NOMO-1 treated with dmso at 0.1 percent for 144 hours (cell line): ENCODE data around the gene NRSN1.
"Not testable (repeated sequence)": the region's sequence is repeated elsewhere in the genome, so short reads cannot be mapped to it uniquely, and the experiment has no call there.

Experiments used
- DNase-seq: peaks from one replicate; lab custom pipeline; 2025; ENCODE audit not compliant: unreplicated experiment; lab: John Stamatoyannopoulos, UW

Gene NRSN1

GRCh38 chr6:24140591-24140990 is 14.6 kb downstream of the NRSN1 start:
- DNase-seq, result no peak

DNA sequence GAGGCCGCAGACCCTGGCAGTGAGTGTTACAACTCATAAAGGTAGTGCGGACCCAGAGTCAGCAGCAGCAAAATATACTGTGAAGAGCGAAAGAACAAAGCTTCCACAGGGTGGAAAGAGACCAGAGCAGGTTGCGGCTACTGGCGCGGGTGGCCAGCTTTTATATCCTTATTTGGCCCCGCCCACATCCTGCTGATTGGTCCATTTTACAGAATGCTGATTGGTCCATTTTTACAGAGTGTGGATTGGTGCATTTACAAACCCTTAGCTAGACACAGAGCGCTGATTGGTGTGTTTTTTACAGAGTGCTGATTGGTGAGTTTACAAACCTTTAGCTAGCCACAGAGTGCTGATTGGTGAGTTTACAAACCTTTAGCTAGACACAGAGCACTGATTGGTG is 16.7 kb downstream of the NRSN1 start:
- not testable (repeated sequence) for DNase-seq

GRCh38 chr6:24145690-24146131 is 19.7 kb downstream of the NRSN1 start:
- no peak for DNase-seq

DNA sequence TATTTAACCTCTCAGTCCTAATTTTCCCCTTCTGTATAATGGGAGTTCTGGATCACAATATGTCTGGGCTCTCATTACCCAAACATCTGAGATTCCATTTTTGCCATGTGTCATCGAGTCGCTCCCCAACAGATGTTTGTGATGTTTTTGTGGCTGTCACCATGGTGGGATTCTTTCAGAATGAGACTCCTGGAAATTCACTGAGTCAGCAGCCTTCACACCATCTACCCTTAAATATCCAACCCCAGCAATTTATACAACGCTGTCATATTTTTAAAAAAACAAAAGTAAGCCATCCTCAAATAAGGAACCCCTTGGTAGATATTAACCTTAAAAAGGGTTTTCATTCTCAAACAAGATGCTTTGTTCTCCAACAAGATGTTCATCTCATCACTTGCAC is 20.9 kb downstream of the NRSN1 start:
- DNase-seq, result no peak

DNA sequence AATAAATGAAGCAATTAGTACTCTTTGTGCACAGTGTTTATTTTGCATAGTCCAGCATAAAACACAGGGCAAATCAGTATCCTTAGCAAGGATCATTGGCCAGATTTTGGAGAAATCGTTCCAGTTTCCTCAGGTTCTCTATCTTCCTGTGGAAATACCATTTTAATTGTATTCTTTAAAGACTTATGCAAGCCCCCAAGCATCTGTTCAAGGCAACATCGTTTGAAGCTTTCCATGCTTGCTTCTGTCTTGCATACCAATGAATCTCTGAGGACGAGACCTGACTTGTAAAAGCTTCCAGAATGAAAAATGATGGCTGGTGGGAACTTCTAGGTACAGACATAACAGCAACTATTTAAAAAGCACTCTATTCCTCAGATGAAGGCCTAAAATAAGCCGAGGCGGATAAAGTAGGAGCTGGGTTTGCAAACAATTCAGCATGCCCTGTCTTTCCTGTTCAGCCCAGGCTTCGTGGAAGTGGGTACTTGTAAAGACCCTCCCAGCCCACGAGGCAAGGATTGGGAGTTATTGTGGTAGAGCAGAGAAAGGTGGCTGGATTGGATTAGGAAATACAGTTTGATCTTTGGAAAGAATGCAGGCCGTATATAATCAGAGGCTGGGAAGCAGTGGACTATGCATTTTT is 21.6 kb downstream of the NRSN1 start:
- no peak for DNase-seq

DNA sequence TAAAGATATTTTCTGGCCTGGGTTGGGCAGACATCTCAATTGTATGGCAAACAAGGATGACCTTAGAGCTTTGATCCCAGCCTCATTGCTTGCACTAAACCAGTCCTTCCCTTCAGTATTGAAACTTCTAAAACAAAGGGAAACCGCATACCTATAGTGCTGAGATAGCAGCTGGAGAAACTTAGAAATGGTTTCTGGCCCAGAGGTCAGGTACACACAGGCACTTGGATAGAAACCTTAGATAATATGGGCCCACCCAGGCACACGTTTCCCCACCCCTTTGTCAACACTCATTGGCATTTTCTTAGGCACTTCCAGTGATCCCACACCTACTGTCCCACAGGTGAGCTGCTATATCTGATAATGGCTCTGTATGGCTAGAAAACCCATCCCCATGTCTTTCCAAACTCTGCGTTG is 22.1 kb downstream of the NRSN1 start:
- DNase-seq, result no peak

GRCh38 chr6:24148684-24149083 is 22.7 kb downstream of the NRSN1 start:
- DNase-seq, result no peak

- DNase-seq, result no peak
Observed at GRCh38 chr6:24149296-24149695, 23.3 kb downstream of the NRSN1 start.

DNA sequence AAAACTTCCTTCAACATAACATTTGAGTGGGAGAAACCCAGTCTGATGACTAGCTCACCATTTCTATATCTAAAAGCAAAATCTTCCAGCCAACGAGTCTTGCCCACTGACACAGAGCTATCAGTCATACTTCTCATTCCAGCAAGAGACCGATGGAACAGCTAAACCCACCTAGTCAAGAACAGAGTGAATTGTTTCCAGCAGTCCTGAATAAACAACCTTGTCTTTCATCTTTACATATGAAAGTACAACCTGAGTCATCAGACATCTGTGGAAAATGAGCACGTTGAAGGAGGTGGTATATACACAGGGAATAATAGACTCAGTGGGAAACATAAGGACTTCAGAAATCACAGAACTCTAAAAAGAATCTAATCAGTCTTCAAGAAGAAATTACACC is 23.8 kb downstream of the NRSN1 start:
- DNase-seq, result no peak

- no peak for DNase-seq
Observed at GRCh38 chr6:24152014-24152413, 26.0 kb downstream of the NRSN1 start.

- DNase-seq, result no peak
Observed at GRCh38 chr6:24154121-24154520, 28.1 kb downstream of the NRSN1 start.

DNA sequence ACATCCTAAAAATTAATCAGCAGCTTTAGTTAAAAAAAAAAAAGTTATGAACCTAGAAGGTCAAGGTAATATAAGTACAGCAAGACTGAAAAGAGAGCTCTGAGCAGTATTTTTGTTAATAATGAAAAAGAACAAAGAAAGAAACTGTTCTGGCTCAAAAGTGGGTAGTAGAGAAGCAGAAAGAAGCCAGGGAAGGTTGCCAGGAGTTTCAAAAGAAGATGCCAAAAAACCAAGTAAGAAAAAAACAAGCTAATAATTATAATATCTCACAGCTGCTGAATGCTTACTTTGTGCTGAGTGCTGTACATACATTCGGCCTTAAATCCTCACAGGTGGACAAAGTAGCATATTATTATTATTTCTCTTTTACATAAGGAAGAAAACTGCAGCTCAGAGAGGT is 31.9 kb downstream of the NRSN1 start:
- DNase-seq, result no peak

GRCh38 chr6:24183584-24183983 is 57.6 kb downstream of the NRSN1 start:
- no peak for DNase-seq

DNA sequence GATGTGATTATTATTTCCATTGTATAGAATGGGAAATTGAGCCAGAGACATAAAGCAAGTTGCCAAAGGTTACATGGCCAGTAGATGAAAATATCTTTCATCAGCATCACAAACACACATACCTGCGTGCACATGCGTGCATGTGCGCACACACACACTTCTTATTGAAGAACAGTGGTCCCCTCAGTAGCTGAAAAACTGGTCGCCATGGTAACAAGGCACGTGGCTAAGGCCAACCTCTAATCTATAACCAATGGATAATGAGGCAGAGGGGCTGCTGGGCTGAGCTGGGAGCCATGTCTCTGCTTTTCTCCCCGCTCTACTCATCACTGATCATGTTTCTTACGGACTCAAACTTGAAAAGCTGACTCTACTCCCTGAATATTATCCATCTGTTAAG is 60.3 kb downstream of the NRSN1 start:
- DNase-seq, result no peak

- no peak for DNase-seq
Observed at GRCh38 chr6:24187965-24188577, 62.1 kb downstream of the NRSN1 start.

DNA sequence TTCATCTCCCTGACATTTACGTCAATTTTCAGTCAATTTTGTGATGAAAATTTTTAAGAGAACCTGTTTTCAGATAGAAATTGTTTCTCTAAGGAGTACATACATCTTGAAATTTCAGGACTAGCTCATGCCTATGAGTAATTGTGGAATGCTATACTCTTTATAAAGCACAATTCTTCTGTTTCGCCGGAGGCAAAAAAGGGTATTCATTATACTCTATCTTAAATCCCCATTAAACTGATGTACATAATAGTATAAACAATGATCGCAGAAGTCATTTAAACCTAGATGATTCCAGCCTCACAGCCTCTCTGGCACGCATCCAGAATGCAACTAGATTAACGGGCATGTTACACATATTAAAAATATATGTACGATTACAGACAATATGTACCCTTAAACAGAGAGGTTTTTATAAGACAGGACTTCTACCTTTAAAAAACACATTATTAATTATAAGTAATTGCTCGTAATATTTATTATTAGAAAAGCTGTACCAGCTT is 62.6 kb downstream of the NRSN1 start:
- DNase-seq, result no peak

DNA sequence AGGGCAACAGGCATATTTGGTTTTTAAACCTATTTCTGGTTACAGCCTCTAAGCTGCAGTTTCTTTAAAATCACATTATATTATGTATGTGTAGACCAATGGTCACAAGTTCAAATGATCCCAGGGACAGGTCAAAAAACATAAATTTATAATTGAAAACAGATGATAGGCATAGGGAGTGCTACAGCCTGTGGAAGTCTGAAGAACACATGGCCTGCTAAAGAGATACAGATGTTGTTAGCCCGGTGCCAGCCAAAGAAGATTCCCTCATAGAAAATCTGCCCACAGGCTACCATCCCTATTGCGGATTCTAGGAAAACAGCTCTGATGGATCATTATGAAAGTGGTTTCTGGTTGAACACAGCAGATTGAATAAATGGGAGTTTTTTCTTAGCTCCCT is 65.3 kb downstream of the NRSN1 start:
- no peak for DNase-seq

DNA sequence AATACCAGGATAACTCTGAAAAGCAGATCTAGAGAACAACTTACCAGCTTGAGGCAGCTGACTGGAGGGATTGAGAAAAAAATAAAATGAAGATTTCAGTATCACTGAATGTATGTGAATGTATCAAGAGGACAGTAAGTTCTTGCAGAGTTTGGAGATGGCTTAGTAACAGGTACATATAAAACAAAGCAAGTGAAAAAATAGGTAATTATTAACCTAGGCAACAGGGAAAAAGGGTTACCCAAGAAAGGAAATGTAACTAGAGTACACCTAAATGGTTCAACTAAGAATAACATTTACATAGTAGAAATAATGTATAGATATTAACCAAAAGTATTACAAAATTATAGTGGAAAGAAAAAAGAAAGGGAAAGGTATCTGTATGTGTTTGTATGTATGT is 67.3 kb downstream of the NRSN1 start:
- DNase-seq, result no peak

DNA sequence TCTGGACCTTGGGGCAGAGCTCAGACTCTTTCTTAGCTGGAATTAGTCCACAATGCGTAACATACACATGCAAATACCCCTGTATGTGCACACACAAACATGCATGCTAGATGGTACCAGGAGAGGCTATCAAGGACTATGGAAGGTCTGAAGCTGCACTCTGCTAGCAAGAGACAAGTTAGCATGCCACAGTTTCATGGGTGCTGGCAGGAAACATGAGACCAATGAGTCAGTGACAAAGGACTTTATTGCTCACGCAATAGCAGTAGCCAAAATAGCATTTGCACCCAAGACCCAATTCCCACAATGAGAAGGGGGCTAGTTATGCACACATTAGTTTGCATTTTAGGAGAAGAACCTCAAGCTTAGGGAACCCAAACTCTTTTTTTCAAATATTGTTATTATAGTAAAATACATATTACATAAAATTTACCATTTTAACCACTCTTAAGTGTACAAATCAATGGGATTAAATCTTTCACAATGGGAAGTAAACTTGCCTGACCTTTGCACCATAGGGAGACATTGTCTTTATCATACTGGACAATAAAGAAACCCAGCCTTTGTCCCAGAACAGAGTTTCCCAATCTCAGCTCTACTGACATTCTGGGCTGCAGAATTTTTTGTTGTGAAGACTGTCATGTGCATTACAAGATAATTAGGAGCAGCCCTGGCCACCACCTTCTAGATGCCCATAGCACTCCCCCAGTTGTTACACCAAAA is 69.1 kb downstream of the NRSN1 start:
- no peak for DNase-seq

GRCh38 chr6:24195836-24196597 is 70.0 kb downstream of the NRSN1 start:
- DNase-seq, result no peak
